Adrenal gland (tissue), 5 donors: ENCODE results near the gene ATXN10.

Experiments
- CTCF ChIP-seq, 6 experiments: fragments of 450-650 bp in 4 of 6; fragments of 200-600 bp in 2 of 6; sonication (generic) in 1 of 6; IDR thresholded peaks; 1 replicate in 5 of 6; 2 replicates in 1 of 6; pipeline versions ENCODE4 v1.5.1 to v1.8.0; 2016 to 2021; ENCODE audit warnings: antibody characterized with exemption in 6 of 6, mild to moderate bottlenecking in 2 of 6, moderate library complexity in 1 of 6
- POLR2A ChIP-seq, 2 donors: fragments of 450-650 bp; IDR thresholded peaks; one replicate each; pipeline ENCODE4 v1.6.1; 2017; ENCODE audit warnings: antibody characterized with exemption in 2 of 2, mild to moderate bottlenecking in 2 of 2, moderate library complexity in 1 of 2
- donor health status: DM: no; HTN: no; CAD: no.

GRCh38 chr22:45886540-45886939, 214.9 kb downstream of the ATXN10 start:
- TF ChIP-seq CTCF (IDR thresholded peaks at IDR 0.05) (no peak), POLR2A (IDR thresholded peaks at IDR 0.05) (no peak)
